Endometrium (tissue), 2 donors: ENCODE data around the gene VPS39.
"Not testable (repeated sequence)": the region's sequence is repeated elsewhere in the genome, so short reads cannot be mapped to it uniquely, and the experiment has no call there.

Experiments
- FAIRE-seq: peaks from 2 replicates; lab custom pipeline; 2012; peaks lifted over from hg19 to GRCh38; lab: Jason Lieb, UNC
- donor health status: control.
- donor health status: control.

Gene VPS39, protein sequence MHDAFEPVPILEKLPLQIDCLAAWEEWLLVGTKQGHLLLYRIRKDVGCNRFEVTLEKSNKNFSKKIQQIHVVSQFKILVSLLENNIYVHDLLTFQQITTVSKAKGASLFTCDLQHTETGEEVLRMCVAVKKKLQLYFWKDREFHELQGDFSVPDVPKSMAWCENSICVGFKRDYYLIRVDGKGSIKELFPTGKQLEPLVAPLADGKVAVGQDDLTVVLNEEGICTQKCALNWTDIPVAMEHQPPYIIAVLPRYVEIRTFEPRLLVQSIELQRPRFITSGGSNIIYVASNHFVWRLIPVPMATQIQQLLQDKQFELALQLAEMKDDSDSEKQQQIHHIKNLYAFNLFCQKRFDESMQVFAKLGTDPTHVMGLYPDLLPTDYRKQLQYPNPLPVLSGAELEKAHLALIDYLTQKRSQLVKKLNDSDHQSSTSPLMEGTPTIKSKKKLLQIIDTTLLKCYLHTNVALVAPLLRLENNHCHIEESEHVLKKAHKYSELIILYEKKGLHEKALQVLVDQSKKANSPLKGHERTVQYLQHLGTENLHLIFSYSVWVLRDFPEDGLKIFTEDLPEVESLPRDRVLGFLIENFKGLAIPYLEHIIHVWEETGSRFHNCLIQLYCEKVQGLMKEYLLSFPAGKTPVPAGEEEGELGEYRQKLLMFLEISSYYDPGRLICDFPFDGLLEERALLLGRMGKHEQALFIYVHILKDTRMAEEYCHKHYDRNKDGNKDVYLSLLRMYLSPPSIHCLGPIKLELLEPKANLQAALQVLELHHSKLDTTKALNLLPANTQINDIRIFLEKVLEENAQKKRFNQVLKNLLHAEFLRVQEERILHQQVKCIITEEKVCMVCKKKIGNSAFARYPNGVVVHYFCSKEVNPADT

DNA sequence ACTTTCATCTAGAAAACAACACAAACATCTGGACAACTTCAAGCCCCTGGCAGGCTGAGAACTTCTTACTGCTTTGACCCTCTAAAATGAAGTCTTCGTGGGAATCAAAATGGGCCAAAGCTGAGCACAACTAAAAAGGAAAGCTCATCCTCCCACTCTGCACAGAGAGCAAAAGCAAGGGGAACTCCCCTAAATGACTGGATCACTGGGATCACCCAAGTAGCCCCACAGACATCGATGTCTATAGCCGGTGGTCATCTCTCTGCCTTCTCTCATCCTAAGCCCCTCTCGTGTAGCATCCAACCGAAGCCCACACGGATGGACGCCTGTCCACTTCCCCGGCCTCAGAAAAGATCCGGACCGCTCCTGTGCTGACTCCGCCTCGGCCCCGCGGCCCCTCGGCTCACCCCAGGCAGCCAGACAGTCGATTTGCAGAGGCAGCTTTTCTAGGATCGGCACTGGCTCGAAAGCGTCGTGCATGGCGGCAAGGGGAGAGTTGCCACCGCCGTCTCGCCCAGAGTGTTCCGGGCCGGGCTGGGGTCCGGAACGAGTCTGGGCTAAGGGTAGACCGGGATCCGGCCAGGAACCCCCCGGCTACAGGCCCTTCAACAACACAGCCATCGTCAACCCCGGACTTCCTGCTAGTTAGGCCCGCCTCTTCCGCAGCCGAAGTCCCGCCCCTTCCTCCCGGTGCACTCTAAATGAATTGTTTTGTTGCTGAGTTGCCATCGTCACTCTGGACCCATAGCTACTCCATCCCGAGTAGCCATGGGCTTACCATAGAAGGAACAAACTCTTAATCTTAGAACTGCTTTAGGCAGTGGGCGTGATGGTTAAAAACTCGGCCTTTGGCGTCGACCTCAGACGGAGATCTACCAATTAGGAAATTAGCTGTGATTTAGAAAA lies at the start of gene VPS39:
Gene VPS39, minus strand, starts transcription at position 631 of the 906 bp plus-strand sequence. Its CDS starts 151 bp downstream, at position 480.
- FAIRE-seq, result peak; percentile 41

DNA sequence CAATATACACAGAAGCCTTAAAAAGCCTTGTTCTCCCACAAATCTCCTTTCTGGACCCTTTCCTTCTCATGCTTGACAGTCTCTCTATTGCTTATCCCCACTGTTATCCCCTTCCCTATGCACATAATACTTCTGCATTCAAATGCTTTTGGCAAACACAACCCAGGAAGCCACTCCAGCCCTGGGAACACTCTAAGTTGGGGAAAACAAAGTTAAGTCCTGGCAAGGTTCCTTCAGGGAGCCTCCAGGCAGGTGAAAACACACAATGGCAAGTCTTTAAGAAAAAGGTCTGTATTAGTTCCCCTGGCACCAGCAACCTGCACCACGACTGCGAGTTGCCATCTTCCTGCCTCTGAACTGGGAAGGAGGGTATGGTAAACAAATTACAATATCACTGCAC lies 45.2 kb upstream of the VPS39 start:
- no peak for FAIRE-seq

DNA sequence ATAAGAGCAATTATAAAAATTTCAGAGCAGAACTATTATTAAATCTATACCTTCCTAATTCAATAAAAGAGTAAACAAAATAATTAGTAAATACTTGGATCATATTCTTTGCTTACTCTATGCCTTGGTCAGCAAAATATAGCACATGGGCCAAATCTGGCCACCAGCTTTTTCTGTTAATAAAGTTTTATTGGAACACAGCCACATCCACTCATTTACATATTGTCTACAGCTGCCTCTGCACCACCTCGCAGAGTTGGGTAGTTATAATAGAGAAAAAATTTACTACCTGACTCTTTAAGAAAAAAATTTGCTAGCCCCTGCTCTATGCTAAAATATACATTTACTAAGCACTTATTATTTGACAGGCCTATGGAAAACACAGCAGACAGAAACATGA lies 32.7 kb upstream of the VPS39 start:
- FAIRE-seq, result no peak

DNA sequence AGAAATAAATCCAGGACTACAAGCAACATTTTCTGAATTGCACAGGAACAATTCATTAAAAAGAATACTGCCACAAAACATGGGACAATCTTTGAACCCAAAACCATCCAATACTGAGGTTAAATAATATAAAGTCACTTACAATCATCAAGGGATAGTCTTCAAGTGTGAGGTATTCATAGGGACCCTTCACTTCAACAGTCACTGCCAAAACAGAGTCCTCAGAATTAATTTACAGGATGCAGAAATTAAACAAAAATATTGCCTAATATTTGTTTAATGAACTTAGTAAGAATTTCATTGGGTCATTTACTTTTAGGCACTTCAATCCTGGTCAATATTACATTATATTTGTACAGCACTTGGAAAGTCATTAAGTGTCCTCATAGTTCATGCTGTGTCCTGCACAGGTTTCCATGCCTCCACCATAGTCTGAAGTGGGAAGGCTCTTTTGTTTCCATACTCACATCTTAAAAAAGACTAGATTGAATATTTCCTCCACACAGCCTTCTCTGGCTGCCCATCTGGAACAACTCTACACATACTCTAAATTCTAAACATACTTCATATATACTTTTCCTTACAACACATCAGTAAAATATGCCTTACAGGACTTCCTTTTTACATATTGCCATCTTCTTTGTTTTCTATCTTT lies 31.6 kb upstream of the VPS39 start:
- FAIRE-seq, result no peak

DNA sequence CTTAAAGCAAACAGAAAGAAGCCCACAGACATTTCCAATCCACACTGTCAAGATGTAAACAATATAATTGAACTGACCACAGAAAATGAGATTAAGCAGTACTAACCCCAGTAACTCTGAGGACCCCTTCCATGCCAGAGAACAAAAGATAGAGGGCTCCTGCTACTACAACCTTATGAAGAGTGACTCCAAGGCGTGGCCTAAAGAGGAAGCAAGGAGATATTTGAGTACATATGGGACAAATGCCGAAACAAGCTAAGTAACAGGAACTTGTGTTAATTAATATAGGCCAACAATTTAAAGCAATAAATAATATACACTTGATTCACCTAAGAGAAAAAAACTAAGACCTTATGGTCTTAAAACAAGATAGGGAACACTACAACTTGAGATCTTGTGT lies 25.0 kb upstream of the VPS39 start:
- FAIRE-seq, result no peak

DNA sequence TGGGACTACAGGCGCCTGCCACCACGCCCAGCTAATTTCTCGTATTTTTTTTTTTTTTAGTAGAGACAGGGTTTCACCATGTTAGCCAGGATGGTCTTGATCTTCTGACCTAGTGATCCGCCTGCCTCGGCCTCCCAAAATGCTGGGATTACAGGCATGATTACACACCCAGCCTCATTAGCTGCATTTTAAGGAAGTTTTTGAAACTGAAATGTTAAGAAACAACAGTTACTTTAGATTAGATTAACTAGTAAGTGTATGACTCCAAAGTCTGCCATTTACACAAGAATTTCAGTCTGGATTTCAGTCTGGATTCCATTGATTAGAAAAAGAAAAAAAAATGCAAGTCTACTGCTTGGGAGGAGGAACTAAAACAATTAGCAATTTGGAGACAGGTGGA lies 24.5 kb upstream of the VPS39 start:
- no peak for FAIRE-seq

DNA sequence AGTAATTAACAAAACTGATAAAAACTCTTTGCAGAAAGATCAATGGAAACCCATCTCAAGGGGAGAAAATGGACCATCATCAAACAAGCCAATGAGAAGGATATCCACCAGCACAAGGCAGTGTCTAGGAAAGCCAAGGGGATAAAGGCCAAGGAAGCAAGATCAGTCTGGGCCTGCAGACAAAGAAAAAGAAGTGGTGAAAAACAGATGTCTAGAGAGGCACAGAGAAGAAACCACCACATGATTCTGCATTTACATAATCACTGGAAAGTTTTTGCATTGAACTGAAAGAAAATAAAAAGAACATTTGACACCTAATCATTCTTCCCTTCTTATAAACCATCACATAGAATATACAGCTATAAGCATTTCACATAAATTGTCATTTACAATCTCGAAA lies 23.0 kb upstream of the VPS39 start:
- FAIRE-seq, result no peak

DNA sequence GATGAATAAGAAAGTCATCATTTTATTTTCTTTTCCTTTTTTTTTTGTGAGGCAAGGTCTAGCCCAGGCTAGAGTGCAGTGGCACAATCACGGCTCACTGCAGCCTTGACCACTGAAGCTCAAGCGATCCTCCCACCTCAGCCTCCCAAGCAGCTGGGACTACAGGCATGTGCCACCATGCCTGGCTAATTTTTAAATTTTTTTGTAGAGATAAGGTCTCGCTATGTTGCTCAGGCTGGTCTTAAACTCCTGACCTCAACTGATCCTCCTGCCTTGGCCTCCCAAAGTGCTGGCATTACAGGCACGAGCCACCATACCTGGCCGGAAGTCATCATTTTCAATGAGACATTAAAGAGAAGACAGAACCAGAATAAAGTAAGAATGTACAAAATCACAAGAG lies 20.9 kb upstream of the VPS39 start:
- not testable (repeated sequence) for FAIRE-seq

DNA sequence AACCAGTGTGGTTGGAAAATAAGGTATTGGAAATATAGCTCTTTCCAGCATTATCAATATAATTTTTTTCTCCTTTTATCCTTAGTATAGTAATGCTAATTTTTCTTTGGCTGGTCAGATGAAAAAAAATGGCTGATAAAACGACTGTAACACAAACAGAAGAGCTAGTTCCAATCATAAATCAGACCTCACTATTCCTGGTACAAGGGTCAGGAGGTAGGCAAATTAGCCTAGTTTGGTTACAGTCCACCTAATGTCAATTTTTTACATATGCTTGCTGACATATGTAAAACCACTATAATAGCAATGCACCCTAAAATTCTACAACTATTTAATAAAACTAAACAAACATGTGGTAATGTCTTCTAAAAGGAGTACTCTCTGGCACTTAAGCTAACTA lies 19.9 kb upstream of the VPS39 start:
- FAIRE-seq, result no peak

DNA sequence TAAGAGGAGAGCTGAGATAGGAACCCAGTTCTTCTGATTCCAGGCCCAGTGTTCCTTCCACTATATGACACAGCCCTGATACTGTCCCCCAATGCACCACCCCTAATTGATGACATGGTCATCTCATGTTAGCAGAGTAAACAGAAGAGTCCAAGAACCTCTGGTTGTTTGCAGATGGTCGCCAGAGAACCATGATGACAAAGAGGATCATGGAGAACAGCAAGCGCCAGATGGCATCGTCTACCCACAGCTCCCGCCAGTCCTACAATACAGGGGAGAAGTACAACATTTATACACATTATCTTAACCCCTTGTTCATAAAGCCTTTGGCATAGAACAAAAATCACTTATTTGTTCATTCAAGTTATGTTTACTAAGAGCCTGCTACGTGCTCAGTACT lies 18.5 kb upstream of the VPS39 start:
- no peak for FAIRE-seq

DNA sequence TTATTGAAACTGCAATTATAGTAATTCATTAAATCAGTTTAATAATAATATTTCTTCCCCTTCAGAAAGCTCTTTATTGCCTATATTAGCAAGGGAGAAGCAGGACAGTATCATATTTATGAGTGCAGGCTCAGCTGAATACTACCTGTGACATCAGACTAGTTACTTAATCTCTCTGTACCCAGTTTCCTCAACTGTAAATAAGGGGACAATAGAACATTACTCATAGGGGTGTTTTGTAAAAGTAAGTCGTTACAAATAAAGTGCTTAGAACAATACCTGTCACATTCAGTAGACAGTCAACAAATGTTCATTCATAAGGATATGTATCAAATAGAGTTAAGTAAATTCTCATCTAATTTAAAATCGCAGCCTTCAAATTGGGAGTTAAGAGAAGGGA lies 12.1 kb upstream of the VPS39 start:
- FAIRE-seq, result no peak

DNA sequence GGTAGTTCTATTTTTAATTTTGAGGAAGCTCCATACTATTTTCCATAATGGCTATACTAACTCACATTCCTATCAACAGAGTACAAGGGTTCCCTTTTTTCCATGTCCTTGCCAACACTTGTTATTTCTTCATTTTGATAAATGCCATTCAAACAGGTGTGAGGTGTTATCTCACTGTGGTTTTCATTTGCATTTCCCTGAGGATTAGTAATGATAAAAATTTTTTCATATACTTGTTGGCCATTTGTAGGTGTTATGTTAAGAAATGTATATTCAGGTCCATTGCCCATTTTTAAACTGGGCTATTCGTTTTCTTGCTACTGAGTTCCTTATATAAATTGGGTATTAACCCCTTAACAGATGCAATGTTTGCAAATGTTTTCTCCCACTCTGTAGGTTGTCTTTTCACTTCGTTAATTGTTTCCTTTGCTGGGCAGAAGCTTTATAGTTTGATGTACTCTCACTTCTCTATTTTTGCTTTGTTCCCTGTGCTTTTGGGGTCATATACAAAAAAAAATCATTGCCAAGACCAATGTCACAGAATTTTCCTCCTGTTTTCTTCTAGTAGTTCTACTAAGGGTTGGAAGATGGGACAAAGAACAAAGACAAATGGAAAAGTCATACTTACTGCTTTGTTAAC lies 11.0 kb upstream of the VPS39 start:
- FAIRE-seq, result no peak

DNA sequence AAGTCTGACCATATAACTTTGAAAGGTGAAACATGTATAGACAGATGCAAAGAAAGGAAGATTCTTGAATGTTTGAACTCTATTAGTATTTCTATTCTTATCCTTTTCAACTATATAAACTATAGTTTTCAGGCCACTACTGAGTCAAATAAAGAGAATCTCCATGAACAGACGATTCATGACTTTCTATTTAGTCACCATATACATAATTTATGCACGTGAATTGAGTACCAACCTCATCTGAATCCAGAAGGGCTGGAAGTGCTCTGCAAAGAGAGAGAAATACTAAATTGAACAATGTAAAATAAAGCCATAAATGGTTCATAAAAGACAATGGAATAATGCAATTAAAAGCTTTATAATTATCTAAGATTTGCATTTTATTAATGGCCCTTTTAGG lies 9.5 kb upstream of the VPS39 start:
- no peak for FAIRE-seq

DNA sequence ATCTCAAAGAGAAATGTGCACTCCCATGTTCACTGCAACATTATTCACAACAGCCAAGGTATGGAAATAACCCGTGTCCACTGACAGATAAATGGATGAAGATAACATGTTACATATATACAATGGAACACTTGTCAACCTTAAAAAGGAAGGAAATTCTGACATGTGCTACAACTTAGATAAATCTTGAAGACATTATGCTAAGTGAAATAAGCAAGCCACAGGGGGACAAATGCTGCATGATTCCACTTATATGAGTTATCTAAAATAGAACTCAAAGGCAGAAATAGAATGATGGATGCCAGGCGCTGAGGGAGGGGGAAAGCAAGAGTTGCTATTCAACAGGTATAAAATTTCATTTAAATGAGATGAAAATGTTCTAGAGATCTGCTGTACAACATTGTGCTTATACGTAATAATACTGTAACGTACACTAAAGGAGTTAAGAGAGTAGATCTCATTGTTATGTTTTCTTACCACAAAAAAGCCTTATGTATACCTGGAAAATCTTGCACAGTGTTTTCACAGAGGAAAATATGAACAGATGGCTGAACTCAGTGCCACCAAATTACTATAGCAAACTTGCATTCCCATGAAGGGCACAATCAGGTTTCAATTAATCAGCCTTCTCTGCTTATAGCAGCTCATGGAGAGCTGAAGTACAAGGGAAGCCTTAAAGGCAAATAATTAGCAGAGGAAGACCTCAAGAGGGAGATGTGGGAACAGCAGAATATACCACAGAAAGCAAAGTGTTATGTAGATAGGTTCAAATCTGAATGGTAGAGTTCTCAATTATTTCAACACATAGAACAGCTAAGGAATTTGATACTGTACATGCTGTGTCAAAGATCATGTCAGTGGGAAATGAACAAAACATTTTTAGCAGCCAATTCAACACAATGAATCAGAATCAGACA lies 8.1 kb upstream of the VPS39 start:
- no peak for FAIRE-seq

DNA sequence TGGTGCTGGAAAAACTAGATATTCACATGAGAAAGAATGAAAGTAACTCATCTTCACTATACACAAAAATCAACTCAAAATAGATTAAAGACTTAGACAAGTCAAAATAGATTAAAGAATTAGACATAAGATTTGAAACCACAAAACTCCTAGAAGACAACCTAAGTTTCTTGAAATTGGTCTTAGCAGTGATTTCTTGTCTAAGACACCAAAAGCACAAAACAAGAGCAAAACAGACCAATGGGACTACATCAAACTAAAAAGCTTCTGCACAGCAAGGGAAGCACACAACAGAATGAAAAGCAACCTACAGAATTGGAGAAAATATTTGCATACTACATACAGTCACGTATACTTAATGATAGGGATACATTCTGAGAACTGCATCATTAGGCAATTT lies 6.5 kb upstream of the VPS39 start:
- no peak for FAIRE-seq

DNA sequence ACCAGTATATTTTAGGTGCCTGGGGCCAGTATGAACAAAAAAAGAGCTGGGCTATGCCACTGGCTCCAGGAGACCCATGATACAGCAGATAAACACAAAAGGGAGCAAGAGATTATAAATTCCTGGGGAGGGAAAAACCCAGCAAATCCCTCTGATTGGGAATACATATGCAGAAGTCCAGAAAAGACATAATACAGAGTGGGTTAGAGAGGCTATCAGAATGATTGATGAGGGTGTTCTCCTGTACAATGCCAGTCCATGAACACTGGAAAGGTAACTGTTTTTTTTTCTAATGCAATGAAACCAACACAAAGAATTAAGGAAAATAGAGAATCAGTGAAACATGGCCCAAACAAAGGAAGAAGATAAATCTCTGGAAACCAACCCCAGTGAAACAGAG lies 5.4 kb upstream of the VPS39 start:
- no peak for FAIRE-seq

DNA sequence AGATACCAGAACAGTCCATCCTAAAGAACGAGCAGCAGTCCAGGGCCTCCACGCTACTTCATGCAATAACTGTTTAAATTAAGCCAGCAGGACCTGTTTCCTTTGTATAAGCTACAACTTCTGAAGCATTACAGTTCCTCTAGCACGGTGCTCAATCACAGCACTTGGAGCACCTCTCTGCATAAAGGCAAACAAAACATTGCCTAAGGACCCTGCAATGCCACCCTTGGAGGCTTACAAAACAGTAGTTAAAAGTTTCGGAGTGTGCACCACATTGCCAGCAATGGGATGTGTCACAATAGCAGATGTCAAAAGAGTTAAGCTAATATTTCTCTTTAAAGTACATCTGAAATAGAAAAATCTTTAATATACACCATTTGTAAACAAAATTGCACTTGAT lies 2.6 kb upstream of the VPS39 start:
- FAIRE-seq, result no peak

DNA sequence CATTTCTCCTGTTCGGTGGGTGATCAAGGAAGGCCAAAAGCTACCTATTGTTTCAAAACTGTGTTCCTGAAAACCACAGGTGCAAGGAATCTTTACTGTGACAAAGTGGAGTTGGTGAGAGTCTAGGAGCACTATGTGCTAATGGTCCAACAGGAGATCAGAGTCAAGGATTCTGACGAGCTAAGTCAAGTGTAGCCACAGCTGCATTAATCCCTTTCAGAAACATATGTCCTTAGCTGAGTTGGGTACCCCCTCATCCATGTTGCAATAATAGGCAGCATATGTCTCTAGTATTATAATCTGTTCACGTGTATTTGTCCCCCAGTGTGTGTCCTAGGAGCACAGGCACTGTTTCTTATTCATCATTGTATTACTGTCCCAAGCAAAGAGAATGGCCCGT lies 1.7 kb downstream of the VPS39 start:
- FAIRE-seq, result no peak

DNA sequence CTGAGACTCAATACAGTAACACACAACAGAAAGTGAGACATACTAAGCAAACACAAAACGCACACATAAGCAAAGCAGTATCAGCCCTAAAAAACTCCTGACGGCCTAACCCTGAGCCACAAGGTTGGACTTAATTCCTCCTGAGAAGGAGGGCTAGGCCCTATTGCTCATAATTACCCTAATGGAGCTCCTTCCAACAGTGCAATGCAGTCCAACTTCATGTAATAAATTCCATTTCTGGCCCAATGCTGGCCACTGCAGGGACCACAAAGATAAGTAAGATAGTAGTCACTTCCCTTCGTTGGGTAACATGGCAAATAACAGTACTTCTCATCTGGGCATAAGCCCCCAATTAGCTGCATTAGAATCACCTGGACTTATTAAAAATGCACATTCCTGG lies 4.2 kb downstream of the VPS39 start:
- no peak for FAIRE-seq

DNA sequence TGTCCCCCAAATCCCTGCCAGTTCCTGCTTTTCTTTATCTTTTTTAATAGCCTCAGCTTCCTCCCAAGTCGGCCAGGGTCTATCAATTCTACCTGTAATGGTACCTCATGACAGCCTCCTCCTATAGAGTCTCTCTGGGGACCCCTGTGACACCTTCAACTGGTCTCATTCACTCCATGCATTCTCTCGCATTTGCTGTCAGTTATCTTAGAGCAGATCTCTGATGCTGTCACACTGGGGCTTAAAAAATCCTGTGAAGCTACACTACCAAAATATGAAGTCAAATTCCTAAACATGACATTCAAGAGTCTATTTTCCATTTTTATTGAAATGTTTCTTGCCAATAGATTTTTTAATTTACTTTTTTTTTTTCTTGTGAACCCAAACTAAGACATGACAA lies 5.5 kb downstream of the VPS39 start:
- FAIRE-seq, result no peak
